NOMO-1 treated with dmso at 0.1 percent for 144 hours (cell line): ENCODE measurements around the gene CABP4.

ENCODE experiments used
- DNase-seq: peaks from one replicate; lab custom pipeline; 2025; ENCODE audit not compliant: unreplicated experiment; lab: John Stamatoyannopoulos, UW

CABP4 gene

DNA sequence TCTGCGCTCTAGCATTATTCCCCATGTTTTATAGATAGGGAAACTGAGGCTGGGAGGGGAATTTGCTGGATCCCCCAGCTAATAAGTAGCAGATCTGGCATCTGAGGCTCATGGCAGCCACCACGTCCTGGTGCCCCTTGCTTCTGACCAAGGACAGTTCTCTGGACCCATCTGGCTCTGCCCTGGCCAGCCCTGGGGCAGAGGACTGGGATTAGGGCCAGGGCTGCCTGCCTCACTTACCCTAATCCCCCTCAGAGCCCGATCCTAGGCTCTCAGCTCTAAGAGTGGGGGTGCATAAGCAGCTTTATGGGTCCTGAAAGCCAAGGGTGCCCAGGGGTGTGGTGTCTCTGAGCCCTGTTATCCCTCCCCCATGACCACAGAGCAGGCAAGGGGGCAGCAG is at the start of gene CABP4:
CABP4 (plus strand) TSS at position 301 of the 400 bp plus-strand sequence; CDS start at position 371, 70 bp downstream.
- DNase-seq, result no peak

DNA sequence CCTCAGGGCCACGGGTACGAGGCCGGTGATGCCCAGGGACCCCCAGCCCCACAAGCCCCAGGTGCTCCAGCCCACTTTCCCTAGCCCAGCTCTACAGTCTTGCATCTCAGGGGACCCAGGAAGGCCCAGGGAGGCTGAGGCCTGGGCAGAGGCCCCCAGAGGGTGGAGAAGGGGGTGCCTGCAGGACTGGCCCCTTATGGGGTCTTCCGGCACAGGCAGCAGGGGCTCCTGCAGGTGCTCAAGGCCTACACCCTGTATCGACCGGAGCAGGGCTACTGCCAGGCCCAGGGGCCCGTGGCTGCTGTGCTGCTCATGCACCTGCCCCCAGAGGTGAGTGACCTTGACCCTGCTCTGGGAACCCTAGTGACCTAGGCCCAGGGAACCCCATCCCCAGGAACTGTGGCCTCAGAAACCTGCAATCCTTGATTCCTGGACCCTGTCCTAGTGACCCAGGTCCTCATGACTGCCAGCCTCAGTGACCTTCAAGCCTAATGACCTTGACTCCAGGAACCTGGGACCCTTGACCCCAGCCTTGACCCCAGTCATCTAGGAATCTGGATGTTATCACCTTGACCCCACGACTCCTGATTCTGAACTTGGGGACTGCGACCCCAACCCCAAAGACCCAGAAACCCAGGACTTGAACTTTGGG is 49.3 kb upstream of the CABP4 start:
- no peak for DNase-seq

- DNase-seq, result no peak
These were observed 48.7 kb upstream of the CABP4 start for GRCh38 chr11:67406420-67406968.

- DNase-seq, result no peak
These were observed 48.0 kb upstream of the CABP4 start for GRCh38 chr11:67406969-67407687.

DNA sequence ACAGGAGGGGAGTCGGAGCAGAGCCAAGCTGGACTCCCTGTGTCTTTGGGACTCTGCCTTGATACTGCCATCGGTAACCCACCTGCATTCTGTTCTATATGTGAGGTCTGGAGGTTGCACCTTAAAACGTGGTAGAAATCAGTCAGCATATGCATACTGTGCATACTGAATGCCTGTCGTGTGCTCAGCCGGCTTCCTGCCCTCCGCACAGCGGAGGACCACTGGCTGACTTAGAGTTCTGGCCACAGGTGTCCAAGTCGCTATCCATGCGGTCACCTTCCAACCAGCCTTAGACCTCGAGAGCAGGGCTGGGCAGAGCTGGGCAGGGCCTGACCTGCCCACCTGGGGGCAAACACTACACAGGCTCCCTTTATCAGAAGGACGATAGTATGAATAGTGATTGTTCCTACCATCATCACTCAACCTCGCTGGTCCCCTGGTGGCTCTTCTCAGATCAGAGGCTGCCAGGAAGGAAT is 47.4 kb upstream of the CABP4 start:
- no peak for DNase-seq

- no peak for DNase-seq
These were observed 46.5 kb upstream of the CABP4 start for GRCh38 chr11:67408437-67409200.

DNA sequence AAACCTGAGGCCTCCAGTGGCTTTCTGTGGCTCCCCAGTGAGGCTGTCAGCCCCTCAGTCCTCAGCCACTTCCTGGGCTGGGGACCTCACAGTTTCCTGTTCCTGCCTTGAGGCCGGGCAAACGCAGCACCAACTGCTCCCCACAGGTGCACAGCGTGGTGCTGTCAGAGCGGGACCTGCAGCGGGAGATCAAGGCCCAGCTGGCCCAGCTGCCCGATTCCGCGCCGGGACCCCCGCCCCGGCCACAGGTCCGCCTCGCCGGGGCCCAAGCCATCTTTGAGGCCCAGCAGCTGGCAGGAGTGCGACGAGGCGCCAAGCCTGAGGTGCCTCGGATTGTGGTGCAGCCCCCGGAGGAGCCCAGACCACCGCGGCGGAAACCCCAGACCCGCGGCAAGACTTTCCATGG is 45.9 kb upstream of the CABP4 start:
- DNase-seq, result no peak

GRCh38 chr11:67409781-67410368 is 45.3 kb upstream of the CABP4 start:
- DNase-seq, result no peak

GRCh38 chr11:67410369-67410831 is 44.8 kb upstream of the CABP4 start:
- no peak for DNase-seq

GRCh38 chr11:67410984-67411784 is 44.0 kb upstream of the CABP4 start:
- no peak for DNase-seq

GRCh38 chr11:67411785-67412152 is 43.4 kb upstream of the CABP4 start:
- no peak for DNase-seq

GRCh38 chr11:67412495-67413179 is 42.5 kb upstream of the CABP4 start:
- DNase-seq, result no peak

DNA sequence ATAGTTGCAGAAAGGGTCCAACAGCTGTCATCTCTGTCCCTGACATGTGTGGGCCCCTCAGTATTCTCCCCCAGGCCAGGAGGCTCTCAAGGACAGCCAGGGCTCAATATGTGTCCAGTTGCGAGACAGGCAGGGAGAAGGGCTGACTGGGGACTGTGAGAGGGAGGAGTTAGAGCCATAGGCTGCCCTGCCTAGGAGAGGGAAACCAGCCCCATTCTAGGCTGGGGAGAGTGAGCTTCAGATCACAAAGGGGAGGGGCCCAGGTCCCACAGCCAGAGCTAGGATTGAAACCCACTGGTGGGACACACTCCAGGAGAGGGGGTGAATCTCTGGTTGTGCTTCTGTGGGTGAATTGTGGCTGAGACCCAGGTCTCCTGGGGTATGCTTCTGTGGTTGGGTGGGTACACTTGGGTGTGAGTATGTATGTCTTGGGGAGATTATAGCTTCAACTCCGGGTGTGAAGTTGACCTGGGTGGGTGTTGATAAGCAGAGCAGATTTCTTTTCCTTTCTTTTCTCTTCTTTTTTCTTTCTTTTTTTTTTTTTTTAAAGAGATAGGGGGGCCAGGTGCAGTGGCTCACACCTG is 41.8 kb upstream of the CABP4 start:
- no peak for DNase-seq

- DNase-seq, result no peak
These were observed 39.5 kb upstream of the CABP4 start, which contains the start of gene CARNS1 for GRCh38 chr11:67415501-67416304. Gene CARNS1, plus strand, starts transcription at chr11:67415678. Its CDS starts 522 bp downstream, at chr11:67416200.

- no peak for DNase-seq
These were observed 38.5 kb upstream of the CABP4 start for GRCh38 chr11:67416416-67417335.

- no peak for DNase-seq
These were observed 37.7 kb upstream of the CABP4 start for GRCh38 chr11:67417425-67417824.
